GM18868 (cell line): Measurements from ENCODE around the gene SLC39A11.
"Not testable (repeated sequence)": the region's sequence is repeated elsewhere in the genome, so short reads cannot be mapped to it uniquely, and the experiment has no call there.

Experiments used
- ATAC-seq: cut with Tn5 transposase; IDR thresholded peaks from one replicate; pipeline ENCODE4 v1.9.1; 2021; ENCODE audit warnings: mild to moderate bottlenecking, moderate library complexity; ENCODE audit not compliant: unreplicated experiment

SLC39A11 gene

GRCh38 chr17:72927760-72928159, 164.7 kb downstream of the SLC39A11 start:
- no peak for ATAC-seq

DNA sequence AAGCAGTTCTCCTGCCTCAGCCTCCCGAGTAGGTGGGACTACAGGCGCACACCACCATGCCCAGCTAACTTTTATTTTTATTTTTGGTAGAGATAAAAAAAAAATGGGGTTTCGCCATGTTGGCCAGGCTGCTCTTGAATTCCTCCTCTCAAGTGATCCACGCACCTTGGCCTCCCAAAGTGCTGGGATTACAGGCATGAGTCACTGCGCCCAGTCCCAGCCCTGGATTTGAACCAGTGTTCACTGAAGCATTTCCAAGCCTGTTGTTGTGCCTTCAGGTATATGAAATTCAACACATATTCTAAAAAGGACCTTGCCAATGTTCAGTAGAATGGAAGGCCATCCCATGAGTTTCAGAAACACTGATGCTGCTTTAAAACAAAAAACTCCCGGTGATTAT, 165.3 kb downstream of the SLC39A11 start:
- ATAC-seq, result no peak

DNA sequence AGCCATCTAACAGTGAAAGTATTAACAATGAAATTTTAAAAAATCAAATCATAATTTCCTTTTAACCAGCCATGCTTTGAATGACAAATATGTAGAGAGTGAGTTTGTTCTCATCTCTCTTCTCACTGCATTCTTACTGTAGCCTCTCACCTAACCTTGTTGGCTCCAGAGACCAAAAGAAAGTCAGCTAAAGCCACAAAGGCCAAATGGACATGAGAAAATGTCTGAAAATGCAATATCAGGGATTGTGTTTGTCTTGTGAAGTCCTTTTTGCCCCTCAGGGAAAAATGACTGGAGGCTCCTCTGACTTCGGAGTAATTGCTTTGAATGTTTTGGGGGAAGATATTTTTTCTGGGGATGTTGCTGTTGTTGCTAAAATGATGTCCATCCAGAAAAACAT, 166.3 kb downstream of the SLC39A11 start:
- ATAC-seq, result no peak

DNA sequence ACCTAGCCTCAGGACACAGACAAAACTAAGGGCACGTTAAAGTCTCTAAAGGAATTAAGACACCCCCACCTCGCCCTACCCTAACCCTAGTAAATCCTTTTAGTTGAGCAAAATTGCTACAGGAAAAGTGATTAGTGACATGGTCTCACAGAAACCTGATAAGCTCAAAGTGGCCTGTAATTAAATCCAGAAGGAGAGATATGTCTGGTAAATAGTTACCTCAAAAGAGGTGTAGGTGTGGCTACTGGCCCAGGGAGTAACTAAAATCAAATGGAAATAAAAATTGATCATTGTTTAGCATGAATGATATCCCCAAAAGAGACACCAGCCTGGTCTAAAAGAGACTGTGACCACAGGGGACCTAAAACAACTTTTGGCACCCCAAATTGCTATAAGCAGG, 168.3 kb downstream of the SLC39A11 start:
- no peak for ATAC-seq

GRCh38 chr17:72922219-72922618, 170.3 kb downstream of the SLC39A11 start:
- ATAC-seq, result no peak

GRCh38 chr17:72921347-72922054, 171.0 kb downstream of the SLC39A11 start:
- ATAC-seq, result no peak

DNA sequence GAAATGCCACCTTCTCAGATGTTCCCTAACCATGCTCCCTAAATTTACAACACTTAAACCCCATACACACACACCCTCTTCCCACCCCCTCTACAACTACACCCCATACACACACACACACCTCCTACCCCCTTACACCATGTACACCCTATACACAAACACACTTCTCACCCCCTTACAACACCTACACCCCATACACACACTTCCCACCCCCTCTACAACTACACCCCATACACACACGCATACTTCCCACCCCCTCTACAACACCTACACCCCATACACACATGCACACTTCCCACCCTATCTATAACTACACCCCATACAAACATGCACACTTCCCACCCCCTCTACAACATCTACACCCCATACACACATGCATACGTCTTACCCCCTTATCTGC, 172.0 kb downstream of the SLC39A11 start:
- no peak for ATAC-seq

DNA sequence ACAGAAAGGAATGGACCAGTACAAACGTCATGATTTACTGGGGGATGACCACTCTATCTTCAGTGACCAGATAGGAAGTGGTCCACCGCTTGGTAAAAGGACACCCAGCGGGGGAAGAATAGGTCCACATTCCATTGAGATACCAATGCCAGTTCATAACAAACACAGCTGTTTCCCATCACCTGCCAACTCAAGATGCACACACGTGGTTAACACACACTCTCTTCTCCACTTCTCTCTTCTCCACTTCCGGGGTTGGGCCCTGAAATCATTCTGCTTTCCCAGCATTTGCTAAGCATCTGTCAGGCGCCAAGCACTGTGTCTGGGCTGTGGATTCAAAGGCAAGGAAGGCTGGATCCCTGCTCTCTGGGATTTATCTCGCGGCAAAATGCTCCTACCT, 175.5 kb downstream of the SLC39A11 start:
- ATAC-seq, result no peak

DNA sequence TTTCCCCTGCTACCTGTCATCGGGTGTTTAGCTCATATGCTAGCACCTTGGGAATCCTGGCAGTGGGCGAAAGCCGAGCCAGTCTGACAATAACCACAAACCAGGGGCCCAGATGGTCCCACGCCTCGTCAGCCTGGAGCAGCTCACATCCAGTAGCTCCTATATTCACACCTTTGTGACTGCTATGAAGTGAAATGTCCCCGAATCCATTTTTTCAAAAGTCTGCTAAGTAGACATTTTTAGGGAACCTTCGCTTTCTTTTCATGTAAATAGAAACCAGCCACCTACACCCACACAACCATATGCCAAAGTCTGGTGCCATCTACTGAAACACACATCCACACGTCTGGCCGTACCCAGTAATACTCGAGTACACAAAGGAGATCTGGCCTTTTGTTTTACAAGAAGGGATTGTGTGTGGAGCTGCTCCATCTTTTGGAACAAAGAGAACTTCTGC, 176.8 kb downstream of the SLC39A11 start:
- no peak for ATAC-seq

DNA sequence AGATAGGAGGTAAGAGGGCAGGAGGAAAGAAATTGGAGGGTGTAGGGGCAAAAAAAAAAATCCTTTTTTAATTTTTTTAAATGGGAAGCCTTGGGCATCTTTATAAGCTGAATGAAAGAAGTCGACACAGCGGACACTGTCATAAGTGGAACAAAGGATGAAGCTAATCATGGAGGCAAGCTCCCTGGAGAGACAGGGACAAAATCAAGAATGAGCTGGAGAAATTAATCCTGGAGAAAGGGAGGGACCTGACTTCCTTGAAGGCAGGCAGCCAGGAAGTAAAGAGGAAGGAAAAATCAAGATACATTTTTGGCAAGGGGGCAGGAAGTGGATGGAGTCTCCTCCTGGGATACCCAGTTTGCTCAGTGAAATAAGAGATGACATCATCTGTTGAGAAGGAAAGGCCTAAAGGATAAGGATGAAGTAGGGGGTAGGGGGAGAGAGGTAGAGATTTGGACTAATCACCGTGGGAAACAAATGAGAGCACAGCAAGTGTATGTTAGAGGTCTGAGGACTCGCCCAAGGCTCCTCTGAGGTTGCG, 179.3 kb downstream of the SLC39A11 start:
- no peak for ATAC-seq

DNA sequence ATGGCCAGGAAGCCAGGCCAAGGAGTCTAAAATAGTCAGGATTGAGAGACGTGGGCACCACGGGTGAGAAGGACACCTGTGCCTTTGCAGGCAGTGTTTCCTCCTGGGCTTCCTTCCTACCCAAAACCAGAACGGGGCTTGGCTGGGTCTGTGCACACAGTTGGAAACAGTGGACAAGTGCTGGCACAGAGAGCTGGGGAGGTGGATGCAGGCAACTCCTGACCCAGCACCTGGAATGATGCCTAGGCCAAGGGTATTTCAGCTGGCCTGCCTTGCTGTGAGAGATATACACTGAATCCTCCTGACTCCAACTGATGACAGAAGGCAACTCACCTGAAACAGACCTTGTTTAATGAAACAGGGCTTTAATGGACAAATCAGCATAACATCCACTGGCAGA, 186.2 kb downstream of the SLC39A11 start:
- ATAC-seq, result no peak

DNA sequence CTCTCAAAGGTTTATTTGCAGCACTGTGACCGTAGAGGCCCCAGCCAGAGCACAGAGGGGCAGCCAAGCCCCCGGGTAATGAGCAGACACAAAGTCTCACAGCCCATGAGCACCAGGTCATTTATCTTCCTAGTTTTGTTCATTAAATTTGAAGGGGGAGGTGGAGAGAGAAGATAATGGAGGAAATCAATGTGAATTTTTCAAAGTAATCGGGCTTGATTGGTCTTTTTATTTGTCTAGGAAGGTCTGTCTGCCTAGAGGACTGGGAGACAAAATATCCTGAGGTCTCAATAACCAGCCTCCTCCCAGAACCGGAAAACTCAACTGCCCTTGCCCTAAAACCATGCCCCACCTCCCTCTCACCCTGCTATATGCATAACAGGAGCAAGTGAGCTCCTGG, 189.0 kb downstream of the SLC39A11 start:
- no peak for ATAC-seq

- no peak for ATAC-seq
Observed at GRCh38 chr17:72901657-72902056, 190.8 kb downstream of the SLC39A11 start.

GRCh38 chr17:72901083-72901482, 191.4 kb downstream of the SLC39A11 start:
- ATAC-seq, result no peak

DNA sequence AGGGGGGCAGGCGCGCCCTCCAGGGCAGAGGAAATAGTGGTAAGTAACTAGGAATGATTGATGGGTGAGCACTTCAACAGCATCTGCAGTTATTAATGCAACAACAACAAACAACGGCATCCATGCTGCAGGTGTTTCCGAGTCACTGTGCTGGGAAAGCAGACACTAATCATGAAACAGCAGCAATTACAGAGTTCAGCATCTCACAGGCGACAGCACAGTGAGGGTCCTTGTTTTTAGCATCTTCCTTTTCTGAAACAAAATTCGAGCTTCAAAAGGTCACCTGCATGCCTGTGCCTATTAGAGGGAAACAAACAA, 191.9 kb downstream of the SLC39A11 start:
- ATAC-seq, result no peak

DNA sequence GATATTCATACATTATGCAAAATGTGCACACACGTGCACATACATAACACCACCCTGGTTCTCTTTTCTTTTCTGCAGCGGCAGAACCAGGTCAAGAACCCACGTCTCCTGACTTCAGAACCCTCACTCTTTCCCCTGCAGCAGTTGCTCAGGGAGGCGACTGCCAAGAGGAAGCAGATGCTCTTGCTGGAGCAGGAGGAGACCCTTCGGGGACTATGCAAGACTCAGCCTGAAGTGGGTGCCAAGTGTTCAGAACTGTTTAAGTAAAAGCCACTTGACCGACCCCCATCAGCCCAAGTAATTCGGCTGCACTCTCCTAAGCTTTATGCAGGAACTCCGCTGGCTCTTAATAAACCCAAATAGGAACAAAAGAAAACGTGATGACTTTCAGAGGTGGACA, 193.8 kb downstream of the SLC39A11 start:
- ATAC-seq, result no peak

- ATAC-seq, result not testable (repeated sequence)
Observed at GRCh38 chr17:72896288-72896687, 196.2 kb downstream of the SLC39A11 start.

DNA sequence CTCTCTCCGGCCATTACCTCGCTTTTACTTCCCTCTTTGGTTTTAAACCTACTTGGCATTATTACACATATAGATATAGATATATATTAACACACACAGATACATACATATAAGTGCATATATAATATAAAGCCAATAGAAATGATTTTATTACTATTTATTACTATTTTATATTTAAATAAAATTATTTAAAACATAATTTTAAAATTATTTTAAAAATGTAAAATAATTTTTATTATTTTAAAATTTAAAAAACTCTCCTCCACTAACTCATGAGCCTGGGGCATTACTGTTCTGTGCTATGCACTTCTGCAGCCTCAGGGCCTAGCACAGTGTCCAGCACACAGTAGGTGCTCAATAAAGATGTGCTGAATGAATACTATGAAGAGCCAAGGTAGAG, 200.9 kb downstream of the SLC39A11 start:
- ATAC-seq, result no peak

DNA sequence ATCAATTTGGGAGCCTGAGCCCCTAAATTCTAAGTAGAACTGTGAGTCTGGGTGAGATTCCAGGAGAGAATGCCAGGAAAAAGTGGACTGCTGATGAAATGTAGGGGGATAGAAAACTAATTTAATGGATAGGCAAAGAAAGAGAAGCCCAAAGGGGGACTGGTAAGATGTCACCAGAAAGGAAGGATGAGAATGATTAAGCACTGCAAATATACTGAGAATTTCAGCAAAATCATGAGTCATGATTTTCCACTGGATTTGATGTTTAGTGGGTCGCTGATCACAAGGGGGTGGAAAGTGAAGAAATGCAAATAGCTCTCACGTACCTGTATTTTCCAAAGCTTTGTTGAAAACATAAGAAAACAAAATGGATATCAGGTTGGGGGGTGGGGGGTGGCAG, 201.8 kb downstream of the SLC39A11 start:
- ATAC-seq, result no peak

- ATAC-seq, result no peak
Observed at GRCh38 chr17:72887917-72888316, 204.6 kb downstream of the SLC39A11 start.

GRCh38 chr17:72887322-72887721, 205.2 kb downstream of the SLC39A11 start:
- ATAC-seq, result no peak

- ATAC-seq, result no peak
Observed at GRCh38 chr17:72886622-72887021, 205.9 kb downstream of the SLC39A11 start.

DNA sequence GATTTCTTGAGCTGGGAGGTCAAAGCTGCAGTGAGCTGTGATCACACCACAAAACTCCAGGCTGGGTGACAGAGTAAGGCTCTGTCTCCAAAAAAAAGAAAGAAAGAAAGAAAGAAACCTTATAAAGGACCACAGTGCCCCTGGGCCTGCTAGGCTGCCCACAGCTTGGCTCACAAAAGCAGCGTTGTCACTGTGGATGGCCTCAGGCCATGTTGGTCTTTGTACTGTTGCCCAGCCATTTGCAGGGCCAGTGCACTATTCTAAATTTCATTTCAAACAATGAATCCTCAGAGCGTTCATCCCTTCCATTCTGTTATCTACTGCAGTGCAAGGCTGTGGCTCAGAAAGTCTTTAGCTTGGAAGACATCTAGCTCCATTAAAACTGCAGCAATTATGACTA, 208.4 kb downstream of the SLC39A11 start:
- ATAC-seq, result no peak
